ENCODE results near the gene SLC27A4.

SLC27A4 gene

DNA sequence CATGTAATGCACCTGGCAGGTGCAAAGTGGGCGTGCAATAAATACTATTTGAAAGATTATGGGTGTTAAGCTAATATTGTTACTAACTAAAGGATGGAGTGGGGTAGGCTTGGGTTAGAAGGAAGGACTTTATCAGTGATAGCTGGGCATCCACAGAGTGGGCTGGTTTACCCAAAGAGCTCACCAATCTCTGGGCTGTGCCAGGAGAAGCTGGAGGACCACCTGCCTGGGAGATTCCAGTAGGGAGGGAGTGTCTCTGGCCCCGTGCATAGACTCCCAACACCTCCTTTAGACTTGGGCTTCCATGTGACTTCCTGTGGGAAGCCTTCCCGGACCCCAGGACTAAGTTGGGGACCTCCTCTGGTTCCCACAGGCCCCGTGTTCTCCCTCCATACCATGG lies 25.2 kb downstream of the SLC27A4 start:
- DNase-seq (ENCODE audit: low spot score) = no peak

DNA sequence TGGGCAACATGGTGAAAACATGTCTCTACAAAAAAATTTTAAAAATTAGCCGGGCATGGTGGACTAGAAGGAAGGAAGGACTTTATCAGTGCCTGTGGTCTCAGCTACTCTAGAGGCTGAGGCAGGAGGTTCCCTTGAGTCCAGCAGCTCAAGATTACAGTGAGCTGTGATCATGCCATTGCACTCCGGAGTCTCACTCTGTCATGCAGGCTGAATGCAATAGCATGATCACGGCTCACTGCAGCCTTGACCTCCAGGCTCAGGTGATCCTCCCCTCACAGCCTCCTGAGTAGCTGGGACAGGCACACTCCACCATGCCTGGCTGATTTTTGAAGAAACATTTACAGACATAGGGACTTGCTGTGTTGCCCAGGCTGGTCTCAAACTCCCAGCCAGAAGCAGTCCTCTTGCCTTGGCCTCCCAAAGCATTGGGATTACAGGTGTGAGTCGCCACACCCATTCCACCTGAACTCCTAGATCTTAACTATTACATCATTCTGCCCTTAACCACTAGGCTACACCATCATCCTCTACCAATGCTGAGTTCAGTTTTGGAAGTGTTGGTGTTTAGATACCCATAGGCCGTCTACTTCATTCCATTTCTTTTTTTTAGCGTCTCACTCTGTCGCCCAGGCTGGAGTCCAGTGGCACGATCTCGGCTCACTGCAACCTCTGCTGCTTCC lies 28.8 kb downstream of the SLC27A4 start:
- no peak for DNase-seq (ENCODE audit: low spot score)

DNA sequence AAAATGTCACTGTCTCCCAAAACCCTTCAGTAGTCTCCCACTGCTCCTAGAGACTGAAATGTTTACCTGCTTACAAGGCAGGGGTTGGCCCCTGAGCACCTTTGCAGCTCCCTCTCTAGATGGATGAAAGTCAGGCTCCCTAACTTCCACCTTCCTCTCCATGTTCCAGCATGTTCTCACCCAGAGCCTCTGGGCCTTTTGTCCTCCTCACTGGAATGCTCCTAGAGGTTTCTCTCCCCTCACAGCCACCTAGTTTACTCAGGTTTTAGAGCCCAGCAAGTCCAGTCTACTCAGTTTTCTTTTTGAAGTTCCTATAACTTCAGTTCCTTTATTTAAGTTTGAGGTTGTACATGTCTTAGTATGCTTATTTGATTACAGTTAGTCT lies 30.0 kb downstream of the SLC27A4 start:
- no peak for DNase-seq (ENCODE audit: low spot score)

DNA sequence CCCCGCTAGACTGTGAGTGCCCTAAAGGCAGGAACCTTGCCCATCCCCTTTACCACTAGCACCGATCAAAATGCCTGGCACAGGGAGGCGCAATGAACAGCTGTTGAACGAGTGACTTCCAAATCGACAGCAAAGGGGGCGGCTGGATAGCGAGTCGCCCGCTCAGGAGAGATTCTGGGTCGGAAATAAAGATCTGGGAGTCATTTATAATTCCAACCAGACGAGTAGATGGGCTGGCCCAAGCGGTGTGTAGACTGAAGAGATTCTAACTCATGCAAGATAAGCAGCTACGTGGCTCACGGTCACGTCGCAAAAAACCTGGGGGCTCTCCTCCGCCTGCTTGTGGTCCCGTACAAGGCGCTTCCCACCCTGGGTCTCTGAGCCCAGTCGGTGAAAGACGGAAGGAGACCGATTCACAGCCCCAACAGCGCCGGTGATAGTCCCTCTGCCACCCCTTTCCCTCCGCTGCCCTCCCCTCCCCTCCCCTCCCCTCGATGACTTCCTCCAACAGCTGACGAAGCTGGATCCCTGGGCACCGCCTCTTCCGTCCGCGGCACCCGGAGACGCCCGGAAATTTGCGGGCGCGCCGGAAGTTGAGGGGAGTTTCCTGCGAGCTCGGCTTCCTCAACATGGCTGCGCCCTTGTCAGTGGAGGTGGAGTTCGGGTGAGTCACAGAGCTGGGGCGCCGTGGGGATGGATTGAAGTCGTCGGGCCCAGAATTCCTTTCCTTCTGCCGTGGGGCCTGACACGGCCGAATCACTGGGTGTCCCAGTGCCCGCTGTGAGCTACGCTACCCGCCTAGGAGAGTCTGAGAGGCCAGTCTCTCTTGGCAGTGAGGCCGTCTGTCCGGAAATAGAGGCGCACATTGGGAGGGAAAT lies 30.7 kb downstream of the SLC27A4 start, which contains the start of gene URM1:
Gene URM1, plus strand, starts transcription at position 623 of the 878 bp plus-strand sequence. Its CDS starts 7 bp downstream, at position 630.
- peak; percentile 98 for DNase-seq (ENCODE audit: low spot score)

DNA sequence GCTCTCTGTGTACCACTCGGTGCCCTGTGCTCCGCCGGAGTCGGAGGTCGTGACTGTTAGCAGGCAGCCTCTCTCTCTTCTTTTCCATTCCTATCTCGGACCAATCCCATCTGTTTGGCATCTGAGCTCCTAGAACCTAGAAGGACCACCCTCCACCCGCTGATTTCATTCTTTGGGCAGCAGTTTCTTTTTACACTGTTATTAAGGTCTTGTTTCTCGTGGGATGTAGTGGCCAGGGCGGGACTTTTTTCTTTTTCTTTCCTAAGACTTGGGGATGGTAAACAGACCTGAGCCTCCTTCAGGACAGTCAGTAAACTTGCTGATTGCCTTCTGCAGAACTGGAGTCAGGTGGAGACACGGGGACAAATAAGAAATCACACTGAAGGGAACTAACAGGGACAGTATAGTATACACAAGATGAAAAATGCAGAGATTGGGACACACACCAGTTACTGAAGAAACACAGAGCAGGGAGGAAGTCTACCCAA lies 31.3 kb downstream of the SLC27A4 start:
- DNase-seq (ENCODE audit: low spot score) = peak; percentile 11

DNA sequence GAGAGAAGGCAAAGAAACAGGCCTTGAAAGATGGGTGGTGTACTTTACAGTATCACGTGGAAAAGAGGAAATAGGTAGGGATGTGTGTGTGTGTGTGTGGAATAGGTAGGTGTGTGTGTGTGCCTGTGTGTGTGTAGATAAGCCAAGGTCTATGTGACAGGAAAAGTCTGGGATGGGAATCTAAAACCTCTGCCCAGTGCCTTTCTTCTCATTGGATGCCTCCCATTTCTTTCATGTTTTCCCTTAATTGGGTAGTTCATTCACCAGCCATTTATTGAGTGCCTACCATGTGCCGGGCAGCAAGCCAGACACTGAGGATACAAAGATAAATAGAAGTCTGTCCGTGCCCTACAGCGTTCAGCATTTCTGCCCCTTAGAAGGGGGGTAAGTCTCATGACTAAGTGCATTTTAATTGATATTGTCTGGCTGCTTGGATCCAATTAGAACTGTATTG lies 31.9 kb downstream of the SLC27A4 start:
- peak; percentile 71 for DNase-seq (ENCODE audit: low spot score)

DNA sequence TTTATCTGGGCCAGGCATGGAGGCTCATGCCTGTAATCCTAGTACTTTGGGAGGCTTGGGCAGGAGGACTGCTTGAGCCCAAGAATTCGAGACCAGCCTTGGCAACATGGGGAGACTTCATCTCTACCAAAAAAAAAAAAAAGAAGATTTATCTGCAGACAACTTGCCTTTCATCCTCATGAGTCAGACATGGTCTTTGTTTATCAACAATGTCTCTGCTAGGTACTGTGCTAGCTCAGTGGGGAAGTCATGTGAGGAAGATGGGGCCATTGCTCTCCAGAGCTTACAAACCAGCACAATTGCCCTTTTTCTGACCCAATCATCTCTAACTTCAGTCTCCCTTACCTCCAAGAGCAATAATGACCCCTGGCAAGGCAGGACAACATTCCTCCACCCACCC lies 32.5 kb downstream of the SLC27A4 start:
- peak; percentile 16 for DNase-seq (ENCODE audit: low spot score)

DNA sequence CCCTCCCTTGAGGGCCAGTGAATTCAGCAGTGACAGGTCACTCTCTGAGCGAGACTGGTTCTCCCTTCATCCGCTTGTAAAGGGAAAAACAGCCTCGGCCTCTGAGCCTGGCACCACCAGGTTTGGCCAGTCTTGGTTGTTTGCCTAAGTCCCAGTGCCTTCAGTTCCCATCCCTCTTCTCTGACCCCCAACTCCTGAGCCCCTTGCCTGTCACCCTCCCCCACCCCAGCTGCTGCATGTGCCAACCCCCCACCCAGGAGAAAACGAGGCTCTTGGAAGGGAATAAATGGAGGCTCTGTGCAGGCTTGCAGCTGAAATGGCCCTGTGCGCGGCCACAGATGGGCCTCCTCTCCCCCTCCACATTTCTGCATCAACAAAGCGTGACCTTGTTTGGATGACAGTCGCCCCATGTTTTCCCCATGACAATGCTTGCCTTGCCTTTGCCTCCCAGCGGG lies 33.9 kb downstream of the SLC27A4 start:
- no peak for DNase-seq (ENCODE audit: low spot score)

DNA sequence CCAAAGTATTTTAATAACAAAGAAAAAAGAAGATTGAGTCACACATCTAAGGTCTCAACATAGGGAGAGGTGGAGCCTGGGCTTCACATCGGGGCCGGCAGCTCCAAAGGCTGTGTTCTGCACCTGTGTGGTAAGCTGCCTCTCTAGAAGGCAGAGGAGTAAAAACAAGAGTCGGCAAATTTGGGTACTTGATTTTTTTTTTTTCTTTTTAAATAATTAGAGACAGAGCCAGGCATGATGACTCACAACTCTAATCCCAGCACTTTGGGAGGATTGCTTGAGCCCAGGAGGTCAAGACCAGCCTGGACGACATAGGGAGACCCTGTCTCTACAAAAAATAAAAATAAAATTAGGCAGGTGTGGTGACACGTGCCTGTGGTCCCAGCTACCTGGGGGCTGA lies 35.5 kb downstream of the SLC27A4 start:
- no peak for DNase-seq (ENCODE audit: low spot score)

DNA sequence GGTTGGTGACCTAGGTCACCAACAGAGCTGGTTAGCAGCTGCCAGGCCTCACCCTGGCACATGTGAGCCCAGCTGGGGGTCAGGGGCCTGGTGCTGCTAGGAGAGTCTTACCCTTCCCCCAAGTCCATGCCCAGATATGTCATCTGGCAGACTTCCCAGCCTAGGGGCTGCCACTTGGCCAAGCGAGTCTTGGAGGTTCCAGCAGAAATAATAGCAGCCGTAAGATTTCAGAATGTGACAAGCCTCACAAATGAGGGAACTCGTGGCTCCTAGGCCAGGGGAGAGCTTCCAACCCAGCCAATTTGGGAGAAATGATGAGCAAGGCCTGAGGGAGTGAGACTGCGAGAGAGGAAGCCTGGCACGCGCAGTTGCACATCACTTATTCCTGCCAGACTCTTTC lies 41.9 kb downstream of the SLC27A4 start:
- no peak for DNase-seq (ENCODE audit: low spot score)

DNA sequence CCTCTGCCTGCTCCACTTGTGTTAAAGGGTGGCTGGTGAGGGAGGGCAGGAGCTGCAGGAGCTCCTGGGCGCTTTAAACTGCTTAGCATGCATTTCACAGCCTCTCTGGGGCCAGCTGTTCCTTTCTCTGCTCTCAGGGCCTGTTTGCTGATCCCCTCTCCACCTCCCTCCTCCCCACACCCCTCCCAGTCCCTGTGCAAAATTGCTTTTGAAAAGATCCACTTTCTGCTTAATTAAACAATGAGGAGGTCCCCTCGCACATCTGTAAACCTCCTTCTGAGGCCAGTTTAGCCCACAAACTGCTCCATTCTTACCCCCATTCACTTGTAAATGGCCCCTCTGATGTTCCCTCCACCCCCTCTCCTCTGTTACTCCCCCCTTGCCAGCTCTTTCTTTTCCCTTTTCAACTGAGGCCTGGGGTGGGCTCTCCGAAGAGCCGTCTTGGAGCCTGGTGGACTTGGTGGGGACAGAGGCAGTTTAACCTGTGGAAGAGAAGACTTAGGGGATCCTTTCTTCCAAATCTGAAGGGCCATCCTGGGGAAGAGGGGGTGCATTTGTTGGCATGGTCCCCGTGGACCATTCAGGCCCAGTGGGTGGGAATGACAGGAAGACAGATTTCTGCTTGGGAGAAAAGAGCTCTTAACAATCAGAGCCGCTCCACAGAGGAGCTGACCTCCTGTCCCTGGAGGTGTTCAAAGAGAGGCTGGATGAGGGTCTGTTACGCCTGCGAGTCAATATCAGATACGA lies 42.9 kb downstream of the SLC27A4 start:
- no peak for DNase-seq (ENCODE audit: low spot score)

DNA sequence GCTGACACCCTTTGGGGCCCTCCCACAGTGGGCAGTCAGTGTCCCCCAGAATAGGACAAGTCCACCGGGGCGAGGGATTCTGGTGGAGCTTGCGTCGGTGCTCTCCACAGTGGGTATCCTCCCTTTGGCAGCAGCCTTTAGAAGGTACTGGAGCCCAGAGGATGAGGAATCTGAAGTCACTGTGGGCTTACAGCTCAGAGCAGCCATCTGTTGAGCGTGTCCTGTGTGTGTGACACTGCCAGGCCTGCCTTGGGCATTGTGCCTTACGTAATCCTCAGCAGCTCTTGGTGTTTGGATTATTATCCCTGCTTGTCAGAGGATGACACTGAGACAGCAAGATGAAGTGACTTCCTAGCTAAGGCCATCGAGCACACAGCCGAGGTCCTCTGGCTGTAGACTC lies 43.5 kb downstream of the SLC27A4 start:
- no peak for DNase-seq (ENCODE audit: low spot score)

DNA sequence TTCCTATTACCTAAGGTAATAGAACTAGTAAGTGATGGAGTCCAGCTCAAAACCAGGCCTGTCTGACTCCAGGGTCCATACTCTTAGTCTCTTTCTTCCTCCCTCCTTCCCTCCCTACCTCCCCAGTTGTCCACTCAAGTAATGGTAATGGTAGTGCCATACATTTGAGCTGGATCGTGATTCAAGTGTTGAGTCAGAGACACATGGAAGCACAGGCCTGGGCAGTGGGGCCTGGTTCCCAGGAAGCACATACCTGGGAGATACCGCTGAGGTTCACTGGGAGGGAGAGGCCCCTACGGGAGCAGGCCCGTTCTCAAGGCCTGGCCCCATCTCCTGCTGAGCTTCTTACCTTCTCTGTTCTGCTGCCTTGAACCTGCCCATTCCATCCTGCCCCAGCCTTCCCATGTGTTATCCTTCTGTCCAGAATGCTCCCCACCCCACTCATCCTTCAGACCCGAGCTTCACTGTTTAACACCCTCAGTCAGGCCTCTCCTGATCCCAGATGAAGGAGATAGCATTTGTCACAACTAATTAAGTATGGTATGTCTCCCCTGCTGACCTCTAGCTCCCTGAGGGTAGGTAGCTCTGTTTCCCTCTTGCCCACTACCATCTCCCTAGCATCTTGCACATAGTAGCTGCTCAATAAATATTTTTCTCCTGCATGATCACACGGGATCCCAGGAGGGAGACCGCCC lies 44.6 kb downstream of the SLC27A4 start:
- DNase-seq (ENCODE audit: low spot score) = no peak

DNA sequence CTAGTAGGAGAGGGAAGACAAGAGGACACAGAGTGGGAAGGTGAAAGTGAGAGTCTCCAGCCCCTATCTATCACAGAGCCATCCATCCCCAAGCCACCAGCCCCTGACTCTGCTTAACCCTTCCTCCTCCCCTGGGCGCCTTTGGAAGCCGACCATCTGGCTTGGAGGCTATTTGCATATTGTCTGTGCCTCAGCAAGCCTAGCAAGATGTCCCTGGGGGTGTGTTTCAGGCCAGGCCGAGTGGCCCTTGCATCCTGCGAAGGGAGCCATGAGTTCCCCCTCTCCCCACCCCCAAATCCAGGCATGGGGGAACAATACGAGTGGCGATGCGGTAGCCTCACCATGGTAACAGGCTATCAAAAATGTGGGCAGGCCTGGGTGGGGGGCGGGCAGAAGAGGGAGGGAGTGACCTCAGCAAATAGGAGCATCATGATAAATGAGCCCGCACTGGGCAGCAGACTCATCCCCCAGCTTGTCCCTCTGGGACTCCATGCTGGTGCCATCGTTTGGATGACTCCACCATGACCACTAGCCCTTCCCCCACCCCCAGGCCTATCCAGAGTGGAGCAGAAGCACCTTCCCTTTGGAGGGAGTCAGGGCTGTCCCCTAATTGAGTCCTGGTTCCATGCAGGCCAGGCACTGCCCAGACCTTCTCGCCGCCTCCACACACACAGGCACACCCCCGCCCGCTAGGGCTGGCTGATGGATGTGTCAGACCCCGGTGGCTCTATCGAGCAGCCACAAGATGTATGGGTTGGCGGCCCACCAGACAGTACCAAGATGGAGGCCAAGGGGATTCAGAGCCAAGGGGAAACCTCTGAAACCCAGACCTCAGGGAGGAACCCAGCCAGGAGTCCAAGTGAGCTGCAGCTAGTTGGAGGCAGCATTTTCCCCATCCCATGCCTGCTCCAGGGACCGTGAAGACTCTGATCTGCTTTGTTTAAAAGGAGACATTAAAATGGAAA lies 45.5 kb downstream of the SLC27A4 start:
- DNase-seq (ENCODE audit: low spot score) = no peak

DNA sequence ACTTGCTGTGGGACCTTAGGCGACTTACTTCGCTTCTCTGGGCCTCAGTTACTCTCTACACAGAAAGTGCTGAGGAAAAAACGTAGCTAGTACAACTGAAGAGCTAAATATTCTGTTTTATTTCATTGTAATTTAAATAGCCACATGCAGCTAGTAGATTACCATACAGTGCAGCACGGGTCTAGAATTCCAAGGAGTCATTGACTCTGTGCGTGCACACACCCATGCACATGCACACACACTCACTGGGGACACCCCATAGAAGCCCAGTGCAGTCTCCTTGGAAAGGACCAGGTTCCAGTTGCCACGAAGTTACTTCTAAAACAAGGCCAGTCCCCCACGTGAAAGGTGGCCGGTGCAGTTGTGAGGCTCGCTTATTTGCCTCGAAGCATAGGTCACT lies 47.8 kb downstream of the SLC27A4 start:
- no peak for DNase-seq (ENCODE audit: low spot score)

DNA sequence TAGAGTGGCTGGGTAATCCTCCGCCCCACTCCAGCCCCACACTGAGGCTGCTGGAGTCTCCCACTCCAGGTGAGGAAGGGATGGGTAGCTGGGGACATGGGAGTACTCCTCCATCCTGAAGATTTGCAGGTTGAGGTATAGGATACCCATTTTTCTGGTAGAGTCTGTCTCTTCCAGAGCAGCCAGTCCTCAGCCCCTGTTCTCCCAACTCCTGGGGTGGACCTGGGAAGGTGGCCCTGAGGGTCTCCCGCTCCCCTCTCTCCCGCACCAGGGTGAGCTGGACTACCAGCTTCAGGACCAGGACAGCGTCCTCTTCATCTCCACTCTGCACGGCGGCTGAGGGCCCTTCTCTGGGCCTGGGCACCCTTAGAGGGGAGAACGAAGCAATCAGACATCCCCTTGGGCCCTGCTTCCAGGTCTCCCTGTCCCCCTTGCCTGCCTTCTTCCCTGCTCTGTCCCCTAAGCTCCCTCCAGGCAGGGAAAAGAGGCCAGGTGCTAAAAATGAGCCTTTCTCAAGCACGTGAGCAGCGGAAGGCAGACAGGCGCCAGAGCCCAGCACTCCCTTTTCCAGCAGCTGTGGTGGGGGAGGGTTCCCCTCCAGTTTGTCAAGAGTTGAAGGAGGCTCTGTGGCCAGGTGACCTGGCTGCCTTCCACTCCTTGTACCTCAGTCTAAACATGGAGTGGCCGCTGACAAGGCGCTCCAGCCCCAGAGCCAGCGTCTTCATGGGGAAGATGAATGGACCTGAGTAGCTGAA lies 49.2 kb downstream of the SLC27A4 start:
- no peak for DNase-seq (ENCODE audit: low spot score)

DNA sequence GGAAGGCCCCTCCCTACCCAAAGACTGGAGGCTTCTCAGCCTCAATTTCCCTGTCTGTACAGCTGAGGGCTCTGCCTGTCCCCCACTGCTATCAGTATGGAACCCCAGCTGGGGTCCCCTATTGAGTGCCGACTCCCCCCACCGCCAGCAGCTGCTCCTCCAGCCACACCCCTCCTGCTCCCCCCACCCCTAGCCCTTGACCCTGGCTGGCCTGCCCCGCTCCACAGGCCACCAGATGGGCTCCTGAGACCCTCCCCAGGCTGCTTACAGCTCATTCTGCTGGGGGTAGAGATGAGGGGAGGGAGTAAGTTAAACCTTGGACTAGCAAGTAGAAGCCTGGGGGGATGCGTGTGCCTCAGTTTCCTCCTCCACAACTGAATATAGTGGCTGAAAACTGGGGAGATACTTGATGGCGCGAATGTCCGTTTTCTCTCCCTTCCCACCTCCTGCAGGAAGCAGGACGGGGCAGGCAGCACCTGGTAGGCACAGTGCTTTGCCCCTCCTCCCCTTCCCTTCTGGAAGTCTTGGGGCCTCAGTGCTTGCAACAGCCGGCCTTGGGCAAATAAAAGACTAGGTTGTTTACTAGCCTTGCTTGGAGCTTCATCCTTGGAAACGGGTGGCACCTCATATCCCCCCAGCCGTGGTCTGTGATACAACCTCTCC lies 50.0 kb downstream of the SLC27A4 start:
- DNase-seq (ENCODE audit: low spot score) = no peak

DNA sequence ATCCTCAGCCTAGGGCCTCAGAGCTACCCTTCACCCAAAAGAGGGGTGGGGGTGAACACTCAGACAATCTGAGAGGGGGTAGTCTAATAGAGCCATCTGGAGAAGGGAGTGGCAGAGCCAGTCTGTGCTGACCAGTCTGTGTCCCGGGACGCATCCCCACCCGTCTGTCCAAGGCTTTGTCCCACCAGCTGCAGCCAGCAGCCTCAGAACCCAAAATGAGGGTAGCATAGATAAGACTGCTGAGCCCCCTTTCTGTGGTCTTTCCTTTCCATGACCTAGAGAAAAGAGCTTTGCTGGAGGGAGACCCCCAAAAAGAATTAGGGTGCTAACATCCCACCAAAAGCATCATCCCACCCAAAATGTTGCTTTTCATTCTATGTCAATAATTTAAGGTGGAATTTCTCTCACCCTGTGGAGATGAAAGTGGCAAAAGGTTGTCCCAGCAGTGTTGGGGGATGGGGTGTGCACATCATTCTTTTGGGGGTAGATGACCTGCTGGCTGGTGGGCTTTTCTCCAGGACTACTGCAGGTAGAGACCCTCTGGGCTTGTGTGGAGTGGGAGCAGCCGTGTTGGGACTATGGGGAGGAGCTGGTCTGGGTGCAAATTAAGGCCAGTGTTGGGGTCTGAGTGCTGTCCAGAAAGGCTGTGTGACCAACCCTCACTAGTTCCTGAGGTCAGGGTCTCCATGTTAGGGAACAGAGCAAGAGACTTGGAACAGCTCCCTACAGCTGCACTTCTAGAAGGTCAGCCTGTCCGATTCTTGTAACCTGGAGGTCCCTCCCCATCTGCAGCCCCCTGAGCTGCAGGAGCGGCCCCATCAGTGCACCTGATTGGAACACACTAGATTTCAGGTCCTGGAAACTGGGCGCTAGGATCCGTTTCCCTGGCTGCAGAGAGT lies 50.7 kb downstream of the SLC27A4 start:
- DNase-seq (ENCODE audit: low spot score) = no peak
